HG03558 (cell line): ENCODE measurements around the gene TBC1D16.

Experiments used
- ATAC-seq: cut with Tn5 transposase; IDR thresholded peaks from one replicate; pipeline ENCODE4 v1.9.1; 2021; ENCODE audit warnings: moderate number of reproducible peaks; ENCODE audit not compliant: unreplicated experiment; ENCODE audit errors: extremely low read depth

The TBC1D16 gene

DNA sequence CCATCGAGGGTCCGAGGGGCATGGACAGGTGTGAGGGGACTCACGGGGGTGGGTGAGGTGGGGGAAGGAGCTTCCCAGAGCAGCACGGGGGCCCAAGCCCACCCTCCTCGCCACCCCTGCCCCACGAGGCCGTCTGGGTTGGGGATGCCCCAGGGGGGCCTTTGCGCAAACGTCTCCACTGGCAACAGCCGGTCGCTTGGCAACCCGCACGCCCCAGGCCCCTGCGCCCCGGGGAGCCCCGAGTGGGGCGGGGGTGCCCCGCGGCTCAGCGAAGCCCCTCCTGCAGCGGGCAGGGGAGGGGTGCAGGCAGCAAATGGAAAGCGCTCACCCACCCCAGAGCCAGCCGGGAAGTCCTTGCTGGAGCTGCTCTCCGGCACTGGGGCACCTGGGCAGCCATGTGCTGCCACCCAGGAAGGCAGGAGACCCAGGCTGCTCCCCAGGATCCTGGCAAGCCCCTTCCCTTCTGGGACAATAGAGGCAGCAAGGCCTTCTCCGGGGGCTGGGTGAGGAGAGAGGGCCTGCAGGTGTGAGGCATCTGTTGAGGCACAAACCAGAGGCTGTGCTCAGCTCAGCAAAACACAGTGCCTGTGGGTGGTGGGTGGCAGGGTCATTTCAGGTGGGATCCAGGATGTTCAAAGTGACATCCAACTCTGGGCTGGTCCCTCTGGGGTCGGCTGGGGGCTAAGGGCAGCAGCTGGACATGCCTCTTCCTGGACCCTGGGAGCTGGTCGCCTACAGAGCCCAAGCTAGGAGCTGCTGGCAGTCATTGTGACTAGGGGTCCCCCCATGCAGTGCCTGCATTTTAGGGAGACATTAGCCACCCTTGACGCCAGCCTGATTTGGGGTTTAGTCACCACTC, 115.6 kb downstream of the TBC1D16 start:
- no peak for ATAC-seq

GRCh38 chr17:79919164-79919585, 116.5 kb downstream of the TBC1D16 start:
- ATAC-seq = no peak

GRCh38 chr17:79918581-79919163, 117.0 kb downstream of the TBC1D16 start:
- no peak for ATAC-seq

GRCh38 chr17:79917902-79918484, 117.7 kb downstream of the TBC1D16 start:
- ATAC-seq = no peak

GRCh38 chr17:79916991-79917901, 118.4 kb downstream of the TBC1D16 start:
- no peak for ATAC-seq

- ATAC-seq = no peak
These were observed 119.2 kb downstream of the TBC1D16 start for GRCh38 chr17:79916506-79916905.

GRCh38 chr17:79915850-79916430, 119.7 kb downstream of the TBC1D16 start:
- no peak for ATAC-seq

DNA sequence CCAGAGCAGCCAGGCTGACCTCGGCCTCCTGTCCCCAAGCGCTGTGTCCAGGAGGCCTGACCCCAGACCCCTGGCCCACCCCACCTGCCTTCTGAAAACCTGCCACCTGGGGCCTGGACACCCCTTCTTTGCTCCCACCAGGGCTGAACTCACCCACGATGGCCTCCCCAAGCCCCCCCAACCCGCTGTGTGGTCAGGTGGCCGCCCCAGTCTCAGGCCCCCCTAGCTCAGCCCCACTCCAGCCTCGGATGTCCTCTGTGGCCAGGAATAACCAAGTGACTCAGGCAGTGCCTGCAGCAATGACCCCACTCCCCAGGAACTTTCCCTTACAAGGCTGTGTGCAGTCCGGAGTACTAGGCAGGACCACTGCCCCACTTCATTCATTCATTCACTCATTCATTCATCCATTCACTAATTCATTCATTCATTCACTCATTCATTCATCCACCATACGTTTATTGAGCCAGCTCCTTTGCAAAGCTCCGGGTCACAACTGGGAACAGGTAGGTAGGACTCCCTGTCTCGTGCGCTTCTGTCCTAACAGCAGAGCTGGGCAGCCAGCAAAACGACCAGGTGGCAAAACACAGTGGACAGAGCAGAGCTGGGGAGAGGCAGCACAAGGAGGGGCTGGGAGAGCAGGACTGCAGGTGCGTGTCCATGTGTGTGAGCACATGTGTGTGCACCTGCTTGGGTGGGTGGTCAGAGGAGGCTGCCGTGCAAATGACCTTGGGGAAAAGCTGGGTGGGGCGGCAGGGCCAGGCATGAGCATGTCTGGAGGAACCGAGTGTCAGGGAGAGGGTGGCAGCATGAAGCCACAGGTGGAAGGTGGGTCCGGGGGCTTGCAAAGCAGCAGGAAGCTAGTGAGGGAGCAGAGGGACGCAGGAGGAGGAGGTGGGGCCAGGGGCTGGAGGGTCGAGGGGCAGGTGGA, 120.6 kb downstream of the TBC1D16 start:
- no peak for ATAC-seq

GRCh38 chr17:79913896-79914812, 121.5 kb downstream of the TBC1D16 start:
- ATAC-seq = no peak

DNA sequence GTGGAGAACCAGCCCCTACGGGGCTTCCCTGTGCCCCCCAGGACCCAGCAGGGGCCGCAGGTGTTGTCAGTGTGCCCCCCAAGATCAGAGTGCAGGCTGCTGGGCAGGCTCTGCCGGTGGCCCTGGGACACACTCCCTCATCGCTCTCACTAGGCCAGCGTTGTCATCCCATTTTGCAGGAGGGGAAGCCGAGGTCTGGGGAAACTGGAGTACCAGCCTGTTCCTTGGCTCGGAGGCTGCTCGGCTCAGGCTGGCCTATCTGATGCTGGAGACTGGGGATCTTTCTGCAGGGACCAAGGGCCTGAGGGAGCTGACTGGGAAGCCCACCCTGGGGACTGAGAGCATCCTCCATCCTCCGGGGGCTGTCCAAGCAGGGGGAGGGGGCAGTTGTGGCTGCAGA, 122.2 kb downstream of the TBC1D16 start:
- ATAC-seq = no peak

DNA sequence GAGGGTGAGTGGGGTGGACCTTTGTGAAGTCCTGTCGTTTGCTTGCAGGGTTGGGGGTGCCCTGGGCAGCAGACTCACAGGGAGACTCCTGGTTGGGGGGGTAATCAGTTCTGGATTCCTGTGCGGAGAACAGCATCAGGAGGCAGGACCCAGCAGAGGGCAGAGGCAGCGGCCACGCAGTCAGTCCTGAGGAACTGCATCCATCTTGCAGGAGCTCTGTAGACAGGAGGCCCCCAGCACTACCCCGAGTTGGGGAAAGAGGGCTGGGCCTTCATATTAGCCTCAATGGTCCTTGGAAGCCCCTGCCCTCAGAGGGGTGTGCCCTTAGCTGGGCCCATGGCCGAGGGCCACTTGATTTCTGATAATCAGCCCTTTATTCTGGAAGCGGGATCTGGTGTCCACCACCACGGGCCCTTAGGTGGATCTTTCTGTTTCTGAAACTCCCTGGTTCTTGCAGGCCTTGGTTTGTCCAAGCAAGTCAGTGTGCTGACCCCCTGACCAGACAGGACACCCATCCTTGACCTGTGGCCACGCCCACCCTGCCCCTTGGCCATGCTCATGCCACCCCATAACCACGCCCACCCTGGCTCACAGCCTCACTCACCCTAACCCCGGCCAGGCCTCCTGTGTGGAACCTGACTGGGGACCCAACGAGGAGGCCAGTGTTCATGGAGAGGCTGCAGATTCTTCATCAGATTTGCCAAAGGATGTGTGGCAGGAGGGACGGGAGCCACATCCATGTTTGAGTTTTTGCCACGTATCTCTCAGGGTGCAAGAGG, 122.9 kb downstream of the TBC1D16 start:
- no peak for ATAC-seq

GRCh38 chr17:79911430-79912399, 124.0 kb downstream of the TBC1D16 start:
- ATAC-seq = no peak

DNA sequence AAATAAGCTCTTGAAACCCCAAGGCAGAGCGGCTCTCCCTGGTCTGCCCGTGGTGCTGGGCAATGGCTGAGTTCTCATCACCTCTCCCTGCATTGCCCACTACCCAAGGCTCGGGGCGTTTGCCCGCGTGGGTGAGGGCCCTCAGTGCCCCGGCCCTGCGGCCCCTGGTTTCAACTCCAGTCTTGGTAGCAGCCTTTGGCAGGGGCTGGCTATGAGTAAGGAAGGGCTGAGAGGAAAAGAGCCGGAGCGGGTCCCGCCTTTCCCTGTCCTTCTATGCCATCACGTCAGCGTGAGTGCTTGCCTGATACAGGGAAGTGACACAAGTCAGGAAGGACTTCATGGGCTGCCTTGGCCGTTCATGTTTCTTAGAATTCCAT, 124.7 kb downstream of the TBC1D16 start:
- no peak for ATAC-seq

DNA sequence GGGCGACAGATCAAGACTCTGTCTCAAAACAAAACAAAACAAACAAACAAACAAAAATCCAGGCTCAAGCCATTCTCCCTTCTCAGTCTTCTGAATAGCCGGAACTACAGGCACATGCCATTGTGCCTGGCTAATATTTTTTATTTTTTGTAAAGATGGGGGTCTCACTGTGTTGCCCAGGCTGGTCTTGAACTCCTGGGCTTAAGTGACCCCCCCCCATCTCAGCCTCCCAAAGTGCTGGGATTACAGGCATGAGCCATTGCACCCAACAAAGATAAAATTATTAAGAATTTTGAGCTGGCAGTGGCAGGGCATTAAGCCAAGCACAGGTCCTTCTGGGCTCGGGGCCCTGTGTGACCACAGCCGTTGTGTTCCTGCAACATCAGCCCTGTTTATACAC, 126.6 kb downstream of the TBC1D16 start:
- ATAC-seq = no peak

GRCh38 chr17:79907850-79908249, 127.8 kb downstream of the TBC1D16 start:
- no peak for ATAC-seq

- ATAC-seq = no peak
These were observed 128.4 kb downstream of the TBC1D16 start for GRCh38 chr17:79907217-79907715.
